SK-N-SH (cell line): ENCODE results near the gene TRIM16.

Experiments used
- EP300 ChIP-seq, 2 experiments: IDR thresholded peaks; 2 replicates each; pipeline versions ENCODE4 v1.4.0 to v1.6.1; 2012; ENCODE audit warnings: borderline replicate concordance in 1 of 2, low read depth in 1 of 2, low read length in 1 of 2
- GABPA ChIP-seq: IDR thresholded peaks from 2 replicates; pipeline ENCODE4 v1.4.0; 2012; ENCODE audit warnings: low read depth, mild to moderate bottlenecking
- MEF2A ChIP-seq: IDR thresholded peaks from 2 replicates; pipeline ENCODE4 v1.4.0; 2012; ENCODE audit warnings: low read depth, borderline replicate concordance
- MXI1 ChIP-seq: IDR thresholded peaks from 2 replicates; pipeline ENCODE4 v1.6.1; 2012; ENCODE audit warnings: mild to moderate bottlenecking, low read depth, low read length, improper control_type of control experiment
- NRF1 ChIP-seq: IDR thresholded peaks from 2 replicates; pipeline ENCODE4 v1.6.1; 2012; ENCODE audit warnings: low read depth, mild to moderate bottlenecking, low read length
- POLR2AphosphoS5 ChIP-seq: IDR thresholded peaks from 2 replicates; pipeline ENCODE4 v1.6.1; 2012; ENCODE audit warnings: low read depth, low read length
- SIN3A ChIP-seq: IDR thresholded peaks from 2 replicates; pipeline ENCODE4 v1.6.1; 2012; ENCODE audit warnings: low read depth, mild to moderate bottlenecking, low read length, moderate library complexity, borderline replicate concordance
- TF ChIP-seq, protein P1 (sequence below): fragments of 200-600 bp; sonication (generic); IDR thresholded peaks from 2 replicates; pipeline ENCODE4 v1.6.1; 2017; ENCODE audit warnings: antibody characterized with exemption, mild to moderate bottlenecking, moderate library complexity
- TF ChIP-seq, protein P2 (sequence below): IDR thresholded peaks from 2 replicates; pipeline ENCODE4 v1.6.1; 2012; ENCODE audit warnings: mild to moderate bottlenecking, low read depth, low read length, moderate library complexity
- TF ChIP-seq, protein P3 (sequence below): IDR thresholded peaks from 2 replicates; pipeline ENCODE4 v1.4.0; 2012; ENCODE audit warnings: low read depth

DNA sequence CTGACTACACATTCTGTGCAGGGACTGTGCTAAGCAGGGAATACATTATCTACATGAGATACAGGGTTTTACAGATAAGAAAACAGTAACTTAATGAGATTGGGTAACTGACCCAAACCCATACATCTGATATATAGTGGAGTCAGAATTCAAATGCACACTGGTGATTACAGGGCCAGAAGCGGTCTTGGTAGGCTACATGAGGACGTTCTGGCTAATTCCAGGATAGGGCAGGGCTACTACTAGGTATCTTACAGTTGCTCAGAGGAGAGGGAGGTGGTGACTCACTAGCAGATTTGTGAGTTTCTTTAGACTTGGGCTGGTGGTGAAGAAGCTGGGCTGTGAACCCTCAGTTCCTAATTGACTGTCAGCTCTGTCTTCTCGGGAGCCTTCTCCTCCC lies 21.4 kb downstream of the TRIM16 start:
- TF ChIP-seq, protein P1, sequence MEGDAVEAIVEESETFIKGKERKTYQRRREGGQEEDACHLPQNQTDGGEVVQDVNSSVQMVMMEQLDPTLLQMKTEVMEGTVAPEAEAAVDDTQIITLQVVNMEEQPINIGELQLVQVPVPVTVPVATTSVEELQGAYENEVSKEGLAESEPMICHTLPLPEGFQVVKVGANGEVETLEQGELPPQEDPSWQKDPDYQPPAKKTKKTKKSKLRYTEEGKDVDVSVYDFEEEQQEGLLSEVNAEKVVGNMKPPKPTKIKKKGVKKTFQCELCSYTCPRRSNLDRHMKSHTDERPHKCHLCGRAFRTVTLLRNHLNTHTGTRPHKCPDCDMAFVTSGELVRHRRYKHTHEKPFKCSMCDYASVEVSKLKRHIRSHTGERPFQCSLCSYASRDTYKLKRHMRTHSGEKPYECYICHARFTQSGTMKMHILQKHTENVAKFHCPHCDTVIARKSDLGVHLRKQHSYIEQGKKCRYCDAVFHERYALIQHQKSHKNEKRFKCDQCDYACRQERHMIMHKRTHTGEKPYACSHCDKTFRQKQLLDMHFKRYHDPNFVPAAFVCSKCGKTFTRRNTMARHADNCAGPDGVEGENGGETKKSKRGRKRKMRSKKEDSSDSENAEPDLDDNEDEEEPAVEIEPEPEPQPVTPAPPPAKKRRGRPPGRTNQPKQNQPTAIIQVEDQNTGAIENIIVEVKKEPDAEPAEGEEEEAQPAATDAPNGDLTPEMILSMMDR, result no peak
- TF ChIP-seq, protein P2, sequence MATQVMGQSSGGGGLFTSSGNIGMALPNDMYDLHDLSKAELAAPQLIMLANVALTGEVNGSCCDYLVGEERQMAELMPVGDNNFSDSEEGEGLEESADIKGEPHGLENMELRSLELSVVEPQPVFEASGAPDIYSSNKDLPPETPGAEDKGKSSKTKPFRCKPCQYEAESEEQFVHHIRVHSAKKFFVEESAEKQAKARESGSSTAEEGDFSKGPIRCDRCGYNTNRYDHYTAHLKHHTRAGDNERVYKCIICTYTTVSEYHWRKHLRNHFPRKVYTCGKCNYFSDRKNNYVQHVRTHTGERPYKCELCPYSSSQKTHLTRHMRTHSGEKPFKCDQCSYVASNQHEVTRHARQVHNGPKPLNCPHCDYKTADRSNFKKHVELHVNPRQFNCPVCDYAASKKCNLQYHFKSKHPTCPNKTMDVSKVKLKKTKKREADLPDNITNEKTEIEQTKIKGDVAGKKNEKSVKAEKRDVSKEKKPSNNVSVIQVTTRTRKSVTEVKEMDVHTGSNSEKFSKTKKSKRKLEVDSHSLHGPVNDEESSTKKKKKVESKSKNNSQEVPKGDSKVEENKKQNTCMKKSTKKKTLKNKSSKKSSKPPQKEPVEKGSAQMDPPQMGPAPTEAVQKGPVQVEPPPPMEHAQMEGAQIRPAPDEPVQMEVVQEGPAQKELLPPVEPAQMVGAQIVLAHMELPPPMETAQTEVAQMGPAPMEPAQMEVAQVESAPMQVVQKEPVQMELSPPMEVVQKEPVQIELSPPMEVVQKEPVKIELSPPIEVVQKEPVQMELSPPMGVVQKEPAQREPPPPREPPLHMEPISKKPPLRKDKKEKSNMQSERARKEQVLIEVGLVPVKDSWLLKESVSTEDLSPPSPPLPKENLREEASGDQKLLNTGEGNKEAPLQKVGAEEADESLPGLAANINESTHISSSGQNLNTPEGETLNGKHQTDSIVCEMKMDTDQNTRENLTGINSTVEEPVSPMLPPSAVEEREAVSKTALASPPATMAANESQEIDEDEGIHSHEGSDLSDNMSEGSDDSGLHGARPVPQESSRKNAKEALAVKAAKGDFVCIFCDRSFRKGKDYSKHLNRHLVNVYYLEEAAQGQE, result no peak
- TF ChIP-seq POLR2AphosphoS5 (no peak), MEF2A (no peak), MXI1 (no peak), EP300 (IDR thresholded peaks at IDR 0.05; ENCODE audit: borderline replicate concordance in 1 of 2, low read depth in 1 of 2, low read length in 1 of 2) (no peak), GABPA (no peak), NRF1 (no peak), SIN3A (no peak)
- TF ChIP-seq, protein P3, sequence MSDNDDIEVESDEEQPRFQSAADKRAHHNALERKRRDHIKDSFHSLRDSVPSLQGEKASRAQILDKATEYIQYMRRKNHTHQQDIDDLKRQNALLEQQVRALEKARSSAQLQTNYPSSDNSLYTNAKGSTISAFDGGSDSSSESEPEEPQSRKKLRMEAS, result no peak
